ENCODE results near the gene KIF26A. TPM values are rescaled to one million over a fixed set of nuclear protein-coding genes. Genes with fewer than 3 reads are reported as not detected.
A peak's percentile ranks its signal among the peaks of the same experiment; 100 is the strongest.

KIF26A gene
- total RNA-seq = 10 to 100 TPM in 1 of 2 donors, 1 to 10 TPM in 1; 1.6 to 13.9 TPM

DNA sequence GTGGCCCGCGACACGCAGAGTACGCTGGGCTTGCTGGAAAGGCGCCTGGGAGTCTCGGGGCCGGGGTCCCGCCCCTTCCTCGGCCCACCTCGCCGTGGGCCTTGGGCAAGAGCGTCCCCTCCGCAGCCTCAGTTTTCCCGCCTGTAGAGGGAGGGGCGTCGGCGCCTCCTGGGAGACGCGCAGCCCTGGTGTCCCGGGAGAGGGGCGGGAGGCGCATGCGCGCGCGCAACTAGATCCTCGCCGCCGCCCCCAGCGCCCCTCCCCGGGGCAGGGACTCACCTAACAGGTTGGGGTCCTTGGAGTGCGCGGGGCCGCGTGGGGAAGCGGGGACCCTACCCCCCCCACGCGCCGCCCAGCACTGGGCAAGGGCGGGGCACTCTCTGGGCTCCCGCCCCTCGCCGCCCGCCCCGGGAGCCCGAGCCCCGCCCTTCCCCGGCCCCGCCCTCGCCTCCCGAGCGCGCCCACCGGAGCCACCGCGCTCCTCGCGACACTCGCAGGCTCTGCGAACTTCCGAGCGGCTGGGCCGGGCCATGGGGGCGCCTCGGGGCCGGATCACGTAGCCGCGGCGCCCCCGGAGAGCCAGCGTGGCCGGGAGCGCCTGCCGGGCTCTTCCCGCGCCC lies at the start of gene KIF26A:
Gene KIF26A (plus strand): TSS at position 490 of the 620 bp plus-strand sequence. CDS start 136 bp downstream, outside the sequence.
- H3K27me3 ChIP-seq (replicated peaks; ENCODE audit: insufficient read depth) = peaks cover 27% of the 10 kb centered on the region
- no peak for TF ChIP-seq POLR2A (IDR thresholded peaks at IDR 0.05)
- no peak for TF ChIP-seq POLR2AphosphoS5 (IDR thresholded peaks at IDR 0.05)
- TF ChIP-seq, protein P1, sequence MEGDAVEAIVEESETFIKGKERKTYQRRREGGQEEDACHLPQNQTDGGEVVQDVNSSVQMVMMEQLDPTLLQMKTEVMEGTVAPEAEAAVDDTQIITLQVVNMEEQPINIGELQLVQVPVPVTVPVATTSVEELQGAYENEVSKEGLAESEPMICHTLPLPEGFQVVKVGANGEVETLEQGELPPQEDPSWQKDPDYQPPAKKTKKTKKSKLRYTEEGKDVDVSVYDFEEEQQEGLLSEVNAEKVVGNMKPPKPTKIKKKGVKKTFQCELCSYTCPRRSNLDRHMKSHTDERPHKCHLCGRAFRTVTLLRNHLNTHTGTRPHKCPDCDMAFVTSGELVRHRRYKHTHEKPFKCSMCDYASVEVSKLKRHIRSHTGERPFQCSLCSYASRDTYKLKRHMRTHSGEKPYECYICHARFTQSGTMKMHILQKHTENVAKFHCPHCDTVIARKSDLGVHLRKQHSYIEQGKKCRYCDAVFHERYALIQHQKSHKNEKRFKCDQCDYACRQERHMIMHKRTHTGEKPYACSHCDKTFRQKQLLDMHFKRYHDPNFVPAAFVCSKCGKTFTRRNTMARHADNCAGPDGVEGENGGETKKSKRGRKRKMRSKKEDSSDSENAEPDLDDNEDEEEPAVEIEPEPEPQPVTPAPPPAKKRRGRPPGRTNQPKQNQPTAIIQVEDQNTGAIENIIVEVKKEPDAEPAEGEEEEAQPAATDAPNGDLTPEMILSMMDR (IDR thresholded peaks at IDR 0.05) = no peak
- H3K36me3 ChIP-seq = no peaks in the 10 kb centered on the region
- H3K4me1 ChIP-seq (replicated peaks) = peaks cover 4% of the 10 kb centered on the region
- WGBS = 0% methylated on average over 5 of the region's 77 CpGs
- DNase-seq (ENCODE audit: low spot score) = no peak
- H3K27ac ChIP-seq = no peak within 1 kb of the TSS
- H3K4me3 ChIP-seq = peak within 1 kb of the TSS; percentile 30 to 39
- no peaks in the 10 kb centered on the region for H3K9me3 ChIP-seq
- intact Hi-C loops (cut with DNase I) = loop anchor here (2.0 to 10.0 kb wide), 3 partner anchors 237 to 499 kb away; no protein-coding TSS in a partner anchor

DNA sequence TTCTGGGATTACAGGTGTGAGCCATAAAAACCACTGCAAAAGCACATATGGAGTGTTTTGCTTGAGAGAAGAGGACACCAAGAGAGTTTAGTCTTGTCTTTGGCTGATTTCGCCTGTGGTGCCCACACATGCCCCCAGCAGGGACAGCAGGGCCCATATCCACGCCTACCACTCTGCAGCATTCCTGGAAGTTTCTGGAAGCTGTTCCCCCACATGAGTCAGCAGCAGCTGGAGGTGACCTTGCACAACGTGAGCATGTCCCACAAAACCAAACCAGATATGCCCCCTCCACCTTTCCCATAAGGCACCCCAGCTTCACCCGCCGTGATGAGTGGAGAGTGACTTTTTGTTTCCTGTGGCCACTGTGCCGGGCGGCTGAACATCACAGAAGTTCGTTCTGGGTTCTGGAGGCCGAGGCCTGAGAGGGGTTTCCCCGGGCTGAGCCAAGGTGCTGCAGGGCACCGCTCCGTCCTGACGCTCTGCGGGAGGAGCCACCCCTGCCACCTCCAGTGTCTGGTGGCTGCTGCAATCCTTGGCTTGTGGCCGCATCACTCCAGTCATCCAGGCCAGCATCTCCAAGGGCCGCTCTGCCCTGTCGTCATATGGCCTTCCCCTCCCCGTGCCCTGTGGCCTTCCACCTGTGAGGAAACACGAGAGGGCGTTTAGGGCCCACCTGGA lies 48.2 kb upstream of the KIF26A start:
- TF ChIP-seq POLR2AphosphoS5 (IDR thresholded peaks at IDR 0.05) = no peak
- TF ChIP-seq, protein P1 (IDR thresholded peaks at IDR 0.05) = no peak
- no peak for TF ChIP-seq POLR2A (IDR thresholded peaks at IDR 0.05)
- no peak for DNase-seq (ENCODE audit: low spot score)
- H3K27me3 ChIP-seq (replicated peaks; ENCODE audit: insufficient read depth) = peaks cover 2% of the 10 kb centered on the region
- intact Hi-C loops (cut with DNase I) = no loop called here
- H3K4me3 ChIP-seq = no peak overlapping the region
- no peaks in the 10 kb centered on the region for H3K4me1 ChIP-seq (replicated peaks)
- no peak overlapping the region for H3K27ac ChIP-seq
- no peaks in the 10 kb centered on the region for H3K36me3 ChIP-seq
- no peaks in the 10 kb centered on the region for H3K9me3 ChIP-seq
- WGBS = 96% methylated on average over 19 of the region's 20 CpGs

DNA sequence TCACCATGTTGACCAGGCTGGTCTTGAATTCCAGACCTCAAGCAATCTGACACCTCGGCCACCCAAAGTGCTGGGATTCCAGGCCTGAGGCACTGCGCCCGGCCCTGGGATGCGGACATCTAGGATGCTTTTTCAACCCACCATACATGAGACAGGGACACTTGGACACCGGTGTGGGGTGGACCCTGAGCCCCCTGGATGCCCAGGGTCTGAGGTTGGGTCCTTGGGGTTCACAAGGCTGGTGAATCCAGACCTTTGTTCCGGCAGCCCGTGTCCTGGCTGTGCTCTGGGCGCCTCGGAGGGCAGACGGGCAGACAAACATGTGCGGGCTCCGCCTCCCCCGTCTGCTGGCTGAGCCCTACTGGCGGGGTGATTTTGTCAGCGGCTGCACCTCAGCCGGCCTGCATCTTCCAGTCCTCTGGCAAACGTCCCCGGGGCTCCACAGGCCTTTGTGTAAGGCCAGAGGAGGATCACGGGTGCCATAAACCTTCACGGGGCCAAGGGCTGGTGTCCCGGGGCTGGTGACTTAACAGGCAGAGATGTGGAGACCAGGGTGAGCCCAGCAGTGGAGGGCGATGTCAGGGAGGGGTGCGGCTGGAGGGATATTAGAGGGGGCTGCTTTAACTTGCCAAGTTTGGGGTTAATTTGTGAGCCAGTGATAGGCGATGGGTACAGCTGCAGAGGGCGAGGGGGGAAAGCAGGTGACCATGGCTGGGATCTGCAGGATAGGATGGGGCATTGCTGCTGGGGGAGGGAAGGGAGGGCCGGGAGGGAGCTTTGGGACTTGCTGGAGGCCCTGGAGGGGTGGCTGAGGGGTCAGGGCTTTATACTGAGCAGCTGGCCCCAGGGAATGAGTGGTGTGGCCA lies 47.1 kb upstream of the KIF26A start:
- H3K27ac ChIP-seq = no peak overlapping the region
- H3K27me3 ChIP-seq (replicated peaks; ENCODE audit: insufficient read depth) = no peaks in the 10 kb centered on the region
- no peaks in the 10 kb centered on the region for H3K36me3 ChIP-seq
- no peaks in the 10 kb centered on the region for H3K4me1 ChIP-seq (replicated peaks)
- H3K9me3 ChIP-seq = no peaks in the 10 kb centered on the region
- intact Hi-C loops (cut with DNase I) = no loop called here
- H3K4me3 ChIP-seq = no peak overlapping the region
- DNase-seq (ENCODE audit: low spot score) = no peak
- 50% methylated on average over 26 of the region's 26 CpGs for WGBS
- TF ChIP-seq POLR2AphosphoS5 (IDR thresholded peaks at IDR 0.05) = no peak
- TF ChIP-seq, protein P1 (IDR thresholded peaks at IDR 0.05) = no peak
- no peak for TF ChIP-seq POLR2A (IDR thresholded peaks at IDR 0.05)

DNA sequence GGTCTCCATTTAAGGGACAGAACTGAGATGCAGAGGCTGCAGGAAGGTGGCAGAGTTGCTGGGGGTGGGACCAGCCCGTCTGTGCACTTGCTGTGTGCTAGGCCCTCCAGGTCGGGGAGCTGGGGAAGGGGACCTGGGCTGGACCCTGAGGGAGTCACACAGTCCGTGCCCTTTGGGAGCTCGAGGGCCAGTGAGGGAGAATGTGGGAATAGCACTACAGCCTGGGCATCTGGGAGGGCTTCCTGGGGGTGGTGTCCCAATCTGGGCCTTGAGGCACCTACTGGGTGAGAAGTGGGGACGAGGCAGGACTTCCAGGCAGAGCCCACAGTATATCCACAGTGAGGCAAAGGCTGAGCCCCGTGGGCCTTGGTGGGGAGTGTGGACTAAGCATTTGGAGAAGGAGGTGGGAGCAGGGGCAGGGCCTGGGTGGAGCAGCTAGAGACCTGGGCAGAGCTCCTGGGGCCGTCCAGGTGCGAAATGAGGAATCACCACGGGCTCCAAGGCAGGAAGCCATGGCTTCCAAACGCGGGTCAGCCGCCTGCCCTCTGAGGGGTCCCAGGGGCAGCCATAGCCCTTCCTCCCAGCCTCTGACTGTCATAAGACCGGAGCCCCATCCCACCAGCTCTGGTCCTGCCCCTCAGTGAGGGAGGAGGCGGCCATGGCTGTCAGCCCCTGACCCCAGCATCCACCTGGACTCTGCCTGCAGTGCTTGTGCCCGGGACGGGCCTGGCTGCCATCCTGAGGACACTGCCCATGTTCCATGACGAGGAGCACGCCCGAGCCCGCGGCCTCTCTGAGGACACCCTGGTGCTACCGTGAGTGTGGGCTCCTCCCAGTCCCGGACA lies 46.2 kb upstream of the KIF26A start:
- Histone ChIP-seq H3K27ac (no peak overlapping the region), H3K4me3 (no peak overlapping the region), H3K4me1 (replicated peaks) (no peaks in the 10 kb centered on the region), H3K36me3 (no peaks in the 10 kb centered on the region), H3K27me3 (replicated peaks; ENCODE audit: insufficient read depth) (peaks cover 5% of the 10 kb centered on the region), H3K9me3 (no peaks in the 10 kb centered on the region)
- no peak for TF ChIP-seq POLR2AphosphoS5 (IDR thresholded peaks at IDR 0.05)
- TF ChIP-seq POLR2A (IDR thresholded peaks at IDR 0.05) = no peak
- TF ChIP-seq, protein P1 (IDR thresholded peaks at IDR 0.05) = no peak
- 90% methylated on average over 22 of the region's 23 CpGs for WGBS
- intact Hi-C loops (cut with DNase I) = no loop called here
- no peak for DNase-seq (ENCODE audit: low spot score)

Data from prostate gland (tissue), 2 donors.